Kidney (tissue), 14 donors: Measurements from ENCODE around the gene AP1S1. TPM values are rescaled to one million over a fixed set of nuclear protein-coding genes. Genes with fewer than 3 reads are reported as not detected.

Experiments used
- DNase-seq, 5 donors: peaks; one replicate each; pipeline ENCODE4 v3.0.0-alpha.2; 2013 to 2020
- FAIRE-seq: peaks from 2 replicates; lab custom pipeline; 2012; peaks lifted over from hg19 to GRCh38; lab: Jason Lieb, UNC
- H3K27ac ChIP-seq, 2 donors: one replicate each; pipeline ENCODE4 v1.7.0; 2013; ENCODE audit warnings: low read depth in 2 of 2, low read length in 2 of 2, inconsistent platforms in 1 of 2
- H3K27me3 ChIP-seq: one replicate; pipeline ENCODE4 v1.7.1; 2013; ENCODE audit warnings: low read length, inconsistent platforms; ENCODE audit not compliant: control insufficient read depth, insufficient read depth
- H3K36me3 ChIP-seq, 3 donors: one replicate each; pipeline versions ENCODE4 v1.7.0 to v1.7.1; 2013; ENCODE audit warnings: low read length in 3 of 3, control low read depth in 1 of 3, inconsistent platforms in 1 of 3; ENCODE audit not compliant: insufficient read depth in 3 of 3, control insufficient read depth in 2 of 3
- H3K4me1 ChIP-seq, 3 donors: one replicate each; pipeline versions ENCODE4 v1.7.0 to v1.7.1; 2013; ENCODE audit warnings: low read length in 3 of 3, inconsistent platforms in 1 of 3, low read depth in 1 of 3; ENCODE audit not compliant: control insufficient read depth in 2 of 3, insufficient read depth in 2 of 3
- H3K4me3 ChIP-seq, 3 donors: one replicate each; pipeline versions ENCODE4 v1.7.0 to v1.8.1; 2013; ENCODE audit warnings: low read length in 3 of 3, control low read depth in 1 of 3, inconsistent platforms in 1 of 3
- H3K9ac ChIP-seq, 3 donors: one replicate each; pipeline versions ENCODE4 v1.7.0 to v1.7.1; 2013; ENCODE audit warnings: low read length in 3 of 3, control low read depth in 1 of 3, inconsistent platforms in 1 of 3
- H3K9me3 ChIP-seq, 3 donors: one replicate each; pipeline versions ENCODE4 v1.7.0 to v1.7.1; 2013; ENCODE audit warnings: low read length in 3 of 3, control low read depth in 1 of 3, inconsistent platforms in 1 of 3; ENCODE audit not compliant: control insufficient read depth in 2 of 3, insufficient read depth in 1 of 3
- intact Hi-C: fragments of 100-400 bp; cut with DNase I; formaldehyde crosslinking; loops from one replicate; pipeline ENCODE4 v1.11.1; 2022
- polyA plus RNA-seq: library from polyadenylated mRNA; stranded (reverse); fragments of 350-450 nt; fragmentation: Illumina TruSeq; extraction: RNeasy Lipid Tissue Mini Kit (QIAGEN cat#74804); gene quantifications from one replicate; pipeline ENCODE4 v1.2.3, GENCODE V29; 2014; ENCODE audit warnings: low read depth, low replicate concordance; ENCODE audit not compliant: insufficient read depth
- total RNA-seq: library from RNA; stranded (reverse); fragmentation: NEBNext Ultra II Directional; extraction: Animal tissue kit (Norgen Biotek cat#: 25700); gene quantifications from one replicate; pipeline ENCODE4 v1.2.1, GENCODE V29; 2021
- TF ChIP-seq, protein P1 (sequence below): IDR thresholded peaks from 3 replicates; pipeline ENCODE4 v1.5.1; 2012; ENCODE audit warnings: mild to moderate bottlenecking, moderate library complexity, borderline replicate concordance; ENCODE audit not compliant: insufficient read depth; ENCODE audit errors: extremely low read depth
- donor health status: control.
- donor health status: control.
- donor health status: control.
- donor health status: control.
- donor health status: control.
- donor health status: DM: yes; HTN: yes; CAD: no.
- donor health status: Normal renal cell carcinoma (clear cell type).

The AP1S1 gene
- total and polyA plus RNA-seq, 2 donors from 2014 or later: 50.4 to 133 TPM

GRCh38 chr7:101106386-101106785, 47.9 kb upstream of the AP1S1 start:
- H3K27me3 ChIP-seq: no peaks in the 10 kb centered on the region
- H3K4me1 ChIP-seq: peaks cover 0 to 10% (median 0%) of the 10 kb centered on the region in 3 donors
- FAIRE-seq (no peak), DNase-seq (no peak)
- no peaks in the 10 kb centered on the region for H3K9me3 ChIP-seq
- no peak overlapping the region for H3K27ac ChIP-seq
- H3K9ac ChIP-seq: no peak overlapping the region
- H3K36me3 ChIP-seq: no peaks in the 10 kb centered on the region
- TF ChIP-seq, protein P1, sequence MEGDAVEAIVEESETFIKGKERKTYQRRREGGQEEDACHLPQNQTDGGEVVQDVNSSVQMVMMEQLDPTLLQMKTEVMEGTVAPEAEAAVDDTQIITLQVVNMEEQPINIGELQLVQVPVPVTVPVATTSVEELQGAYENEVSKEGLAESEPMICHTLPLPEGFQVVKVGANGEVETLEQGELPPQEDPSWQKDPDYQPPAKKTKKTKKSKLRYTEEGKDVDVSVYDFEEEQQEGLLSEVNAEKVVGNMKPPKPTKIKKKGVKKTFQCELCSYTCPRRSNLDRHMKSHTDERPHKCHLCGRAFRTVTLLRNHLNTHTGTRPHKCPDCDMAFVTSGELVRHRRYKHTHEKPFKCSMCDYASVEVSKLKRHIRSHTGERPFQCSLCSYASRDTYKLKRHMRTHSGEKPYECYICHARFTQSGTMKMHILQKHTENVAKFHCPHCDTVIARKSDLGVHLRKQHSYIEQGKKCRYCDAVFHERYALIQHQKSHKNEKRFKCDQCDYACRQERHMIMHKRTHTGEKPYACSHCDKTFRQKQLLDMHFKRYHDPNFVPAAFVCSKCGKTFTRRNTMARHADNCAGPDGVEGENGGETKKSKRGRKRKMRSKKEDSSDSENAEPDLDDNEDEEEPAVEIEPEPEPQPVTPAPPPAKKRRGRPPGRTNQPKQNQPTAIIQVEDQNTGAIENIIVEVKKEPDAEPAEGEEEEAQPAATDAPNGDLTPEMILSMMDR: no peak
- H3K4me3 ChIP-seq: no peak overlapping the region
- intact Hi-C loops: no loop called here

DNA sequence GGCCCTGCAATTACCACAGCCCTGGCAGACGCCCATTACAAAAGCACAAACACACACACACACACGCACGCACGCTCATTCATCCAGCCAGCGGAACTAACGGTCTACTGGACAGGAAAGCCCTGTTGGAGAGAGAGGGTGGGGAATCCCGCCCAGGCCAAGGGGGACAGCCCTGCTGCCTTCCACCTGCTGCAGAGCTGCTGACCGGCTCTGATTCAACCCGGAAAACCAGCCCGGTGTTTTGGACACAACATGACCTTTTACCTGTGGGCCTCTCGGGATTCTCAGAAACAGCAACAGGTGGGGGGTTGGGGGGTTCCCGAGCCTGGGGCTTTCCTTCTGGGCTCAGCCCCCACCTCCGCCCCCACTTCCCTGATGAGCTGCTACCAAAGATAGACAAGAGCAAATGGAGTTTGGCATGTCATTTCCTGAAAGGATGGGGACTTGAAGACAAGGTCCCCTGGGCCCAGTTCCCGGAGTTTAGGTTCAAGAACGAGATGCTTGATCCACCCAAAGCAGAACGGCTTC, 45.9 kb upstream of the AP1S1 start:
- intact Hi-C loops: no loop called here

DNA sequence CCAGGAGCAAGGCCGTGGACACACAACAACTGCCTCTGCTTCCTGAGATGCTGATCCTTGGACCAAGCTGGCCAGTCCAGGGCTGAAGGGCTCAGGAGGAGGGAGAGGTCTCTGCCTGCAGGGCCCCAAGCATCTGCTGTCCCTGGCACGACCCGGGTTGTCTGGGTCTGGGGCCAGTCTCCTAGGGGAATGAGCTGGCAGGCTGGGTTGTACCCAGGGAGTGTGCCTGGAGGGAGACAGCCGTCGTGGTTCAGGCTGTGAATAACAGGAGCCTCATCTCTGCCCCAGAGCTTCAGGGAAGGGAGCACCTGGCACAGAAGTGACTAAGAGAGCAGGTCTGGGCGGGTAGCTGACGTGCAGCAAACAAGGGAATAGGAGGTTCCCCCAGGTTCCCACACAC, 45.3 kb upstream of the AP1S1 start:
- Histone ChIP-seq H3K36me3 (no peaks in the 10 kb centered on the region), H3K4me3 (no peak overlapping the region), H3K4me1 (peaks cover 0 to 11% (median 0%) of the 10 kb centered on the region in 3 donors), H3K27me3 (no peaks in the 10 kb centered on the region), H3K9ac (no peak overlapping the region), H3K9me3 (no peaks in the 10 kb centered on the region), H3K27ac (no peak overlapping the region)
- DNase-seq: no peak
- intact Hi-C loops: no loop called here
- FAIRE-seq: no peak
- TF ChIP-seq, protein P1: no peak

More for the DNA sequence above, 45.9 kb upstream of the AP1S1 start:
- H3K9ac ChIP-seq: no peak overlapping the region
- no peaks in the 10 kb centered on the region for H3K9me3 ChIP-seq
- no peak overlapping the region for H3K27ac ChIP-seq
- H3K36me3 ChIP-seq: no peaks in the 10 kb centered on the region
- H3K4me3 ChIP-seq: no peak overlapping the region
- no peak for FAIRE-seq
- TF ChIP-seq, protein P1: no peak
- DNase-seq: peak; percentile 57 to 90 (median 64)
- H3K4me1 ChIP-seq: peaks cover 0 to 12% (median 0%) of the 10 kb centered on the region in 3 donors
- no peaks in the 10 kb centered on the region for H3K27me3 ChIP-seq

GRCh38 chr7:101109368-101109767, 44.9 kb upstream of the AP1S1 start:
- peaks cover 0 to 10% (median 0%) of the 10 kb centered on the region in 3 donors for H3K4me1 ChIP-seq
- H3K27ac ChIP-seq: no peak overlapping the region
- intact Hi-C loops: no loop called here
- TF ChIP-seq, protein P1: no peak
- no peaks in the 10 kb centered on the region for H3K27me3 ChIP-seq
- H3K36me3 ChIP-seq: no peaks in the 10 kb centered on the region
- H3K9ac ChIP-seq: no peak overlapping the region
- H3K4me3 ChIP-seq: no peak overlapping the region
- no peaks in the 10 kb centered on the region for H3K9me3 ChIP-seq
- no peak for DNase-seq
- no peak for FAIRE-seq
